ENCODE measurements around the gene AIMP2.
"Not testable (repeated sequence)": the region's sequence is repeated elsewhere in the genome, so short reads cannot be mapped to it uniquely, and the experiment has no call there.

The AIMP2 gene

DNA sequence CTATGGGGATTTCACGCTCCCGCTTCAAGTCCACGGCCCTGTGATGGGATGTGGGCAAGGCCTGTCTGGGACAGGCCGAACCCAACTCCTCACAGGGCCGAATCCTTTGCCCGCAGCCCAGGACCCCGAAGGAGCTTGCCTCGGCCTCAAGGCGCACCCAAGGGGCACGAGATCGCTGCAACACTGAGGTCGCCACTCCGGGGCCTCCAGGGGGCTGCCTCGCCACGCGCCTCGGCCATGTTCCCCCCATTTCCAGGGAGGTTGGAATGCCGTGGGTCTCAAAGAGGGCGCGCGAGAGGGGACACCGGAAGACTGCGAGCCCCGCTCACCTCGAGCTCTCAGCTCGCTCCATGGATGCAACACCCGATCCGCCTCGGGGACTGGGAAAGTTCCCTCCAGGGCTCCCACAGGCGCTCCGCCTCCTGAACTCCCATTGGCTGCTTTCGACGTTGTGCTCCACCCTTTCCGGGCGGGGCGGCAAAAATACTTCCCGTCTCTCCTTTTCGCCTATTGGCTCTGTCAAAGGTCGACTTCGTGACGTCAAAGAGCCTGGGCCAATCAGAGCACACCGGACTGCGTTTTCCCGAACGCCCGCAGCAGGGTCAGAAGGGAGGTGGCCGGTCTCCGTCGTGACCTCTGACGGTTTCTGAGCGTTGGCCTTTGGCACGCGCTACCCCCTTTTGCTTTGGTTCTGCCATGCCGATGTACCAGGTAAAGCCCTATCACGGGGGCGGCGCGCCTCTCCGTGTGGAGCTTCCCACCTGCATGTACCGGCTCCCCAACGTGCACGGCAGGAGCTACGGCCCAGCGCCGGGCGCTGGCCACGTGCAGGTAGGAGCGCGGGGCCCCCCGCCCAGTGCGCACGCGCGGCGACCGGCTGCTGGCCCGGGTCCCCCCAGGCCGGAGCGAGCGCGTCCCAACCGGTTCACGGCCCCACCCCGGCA, at the start of gene AIMP2, which contains the start of gene PMS2:
Gene AIMP2, plus strand, starts transcription at position 605 of the 944 bp plus-strand sequence. Its CDS starts 92 bp downstream, at position 697.
Gene PMS2, minus strand, starts transcription at position 382 of the 944 bp plus-strand sequence. Its CDS starts 30 bp downstream, at position 352.
- DNase-seq: peak; percentile 84

DNA sequence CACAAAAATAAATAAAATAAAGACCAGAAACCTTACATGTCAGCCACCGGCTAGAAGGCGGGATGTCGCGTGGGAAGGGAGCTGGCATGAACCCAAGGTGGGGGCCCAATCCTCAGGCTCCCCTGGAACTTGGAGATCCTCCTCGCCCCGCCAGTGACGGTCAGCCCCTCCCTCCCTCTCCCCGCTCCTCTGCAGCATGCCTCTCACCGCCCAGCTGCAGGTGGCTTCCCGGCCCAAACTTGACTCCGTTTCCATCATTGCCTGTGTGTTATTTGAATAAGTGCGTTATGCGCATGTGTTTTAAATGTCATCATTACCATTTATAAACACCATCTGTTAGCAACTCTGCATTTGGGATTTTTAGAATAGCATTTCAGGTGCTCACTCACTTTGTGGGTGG, 45.9 kb upstream of the AIMP2 start:
- DNase-seq: not testable (repeated sequence)

DNA sequence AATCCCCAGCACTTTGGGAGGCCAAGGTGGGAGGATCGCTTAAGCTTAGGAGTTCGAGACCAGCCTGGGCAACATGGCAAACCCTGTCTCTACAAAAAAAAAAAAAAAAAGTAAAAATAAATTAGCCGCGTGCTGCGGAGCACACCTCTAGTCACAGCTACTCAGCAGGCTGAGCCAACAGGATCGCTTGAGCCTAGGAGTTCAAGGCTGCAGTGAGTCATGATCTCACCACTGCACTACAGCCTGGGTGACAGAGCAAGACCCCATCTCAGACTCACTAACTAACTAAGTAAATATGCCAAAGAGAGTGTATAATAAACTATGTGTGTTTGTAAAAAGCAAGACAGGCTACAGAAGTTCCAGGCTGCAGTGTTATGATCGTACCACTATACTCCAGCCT, 45.3 kb upstream of the AIMP2 start:
- not testable (repeated sequence) for DNase-seq

DNA sequence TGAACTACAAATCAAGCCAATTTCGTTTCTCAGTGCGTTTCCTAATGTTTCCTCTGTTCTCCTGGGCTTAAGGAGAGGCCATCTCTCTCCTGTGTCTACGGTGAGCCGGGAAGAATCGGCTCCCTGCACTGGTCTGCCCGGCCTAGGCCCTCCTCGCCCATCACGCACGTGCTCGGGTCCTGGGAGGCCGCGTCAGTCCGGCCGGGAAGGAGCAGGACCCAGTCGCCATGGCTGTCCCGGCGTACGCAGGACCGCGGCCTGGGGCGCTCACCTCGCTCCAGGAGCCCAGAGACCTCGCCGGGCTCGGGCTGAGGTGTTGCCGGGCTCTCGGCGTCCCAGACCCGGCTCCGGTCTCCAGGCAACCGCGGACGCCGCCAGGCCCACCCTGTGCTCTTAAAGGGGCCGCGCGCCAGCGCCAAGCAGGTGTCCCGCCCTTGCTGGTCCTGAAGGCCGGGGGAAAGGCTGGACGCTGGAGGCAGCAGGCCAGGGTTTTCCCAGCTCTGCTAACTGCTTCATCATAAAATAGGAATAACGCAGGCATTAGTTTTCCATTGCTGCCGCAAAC, 38.6 kb upstream of the AIMP2 start, which contains the start of gene RSPH10B:
Gene RSPH10B, minus strand, starts transcription at position 343 of the 565 bp plus-strand sequence. CDS start 3,573 bp downstream, outside the sequence.
- DNase-seq: not testable (repeated sequence)

DNA sequence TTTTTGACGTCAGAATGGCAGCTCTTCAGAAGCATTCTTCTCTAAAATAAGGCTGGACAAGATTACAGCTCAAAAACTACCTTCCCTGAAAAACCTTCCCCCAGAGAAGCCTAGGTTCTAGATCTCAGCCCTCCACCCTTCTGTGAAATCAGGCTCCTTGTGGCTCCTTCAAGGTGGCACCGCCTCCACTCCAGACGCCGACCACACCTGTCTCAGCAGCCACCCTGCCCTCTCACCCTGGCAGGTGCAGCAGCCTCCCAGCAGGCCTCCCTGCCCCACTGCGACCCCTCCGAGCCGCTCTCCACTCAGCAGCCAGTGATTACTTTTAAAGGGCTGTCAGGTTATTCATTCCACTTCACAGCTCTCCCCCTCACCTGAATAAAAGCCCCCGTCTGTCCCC, 35.5 kb upstream of the AIMP2 start:
- not testable (repeated sequence) for DNase-seq

DNA sequence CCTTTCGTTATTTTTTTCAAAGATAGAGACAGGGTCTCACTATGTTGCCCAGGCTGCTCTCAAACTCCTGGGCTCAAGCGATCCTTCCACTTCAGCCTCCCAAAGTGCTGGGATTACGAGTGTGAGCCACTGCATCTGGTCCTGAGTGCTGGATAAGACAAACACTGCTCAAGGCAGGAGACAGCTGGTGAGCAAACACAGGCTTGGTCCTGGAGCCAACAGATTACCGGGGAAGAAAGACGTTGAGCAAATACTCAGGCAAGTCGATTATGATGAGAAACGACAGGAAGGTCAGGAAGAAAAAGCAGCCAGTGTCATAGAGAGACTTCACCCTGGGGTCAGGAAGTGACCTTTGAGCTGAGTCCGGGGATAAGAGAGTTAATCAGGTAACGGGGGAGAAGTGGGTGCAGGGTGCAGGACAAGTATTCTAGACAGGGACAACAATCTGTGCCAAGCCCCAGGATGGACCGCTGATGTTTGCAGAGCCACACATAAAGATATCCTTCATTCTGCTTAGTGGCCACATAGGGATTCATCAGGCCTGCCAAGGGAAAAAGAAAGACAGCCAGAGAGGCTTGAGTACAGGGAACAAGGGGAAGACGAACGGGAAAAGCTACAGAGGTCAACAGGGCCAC, 29.3 kb upstream of the AIMP2 start:
- DNase-seq: not testable (repeated sequence)

DNA sequence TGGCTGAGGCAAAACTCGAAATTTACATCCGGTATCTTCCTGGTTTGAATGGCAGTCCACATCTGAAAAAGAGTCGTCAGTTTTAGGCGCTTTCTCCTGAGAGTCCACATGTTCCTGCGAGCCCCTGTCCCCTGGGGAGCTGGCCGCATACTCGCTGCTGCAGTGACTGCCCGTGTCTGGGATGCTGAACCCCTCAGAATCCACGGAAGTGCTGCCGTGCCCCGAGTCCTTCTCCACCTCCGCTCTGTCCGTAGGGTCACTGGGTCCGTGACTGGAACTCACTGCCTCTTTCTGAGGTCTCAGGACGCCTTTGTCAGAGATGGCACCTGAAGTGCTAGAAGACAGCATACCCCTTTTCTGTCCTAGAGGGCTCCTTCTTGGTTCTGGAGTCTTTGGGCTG, 22.0 kb upstream of the AIMP2 start:
- not testable (repeated sequence) for DNase-seq

DNA sequence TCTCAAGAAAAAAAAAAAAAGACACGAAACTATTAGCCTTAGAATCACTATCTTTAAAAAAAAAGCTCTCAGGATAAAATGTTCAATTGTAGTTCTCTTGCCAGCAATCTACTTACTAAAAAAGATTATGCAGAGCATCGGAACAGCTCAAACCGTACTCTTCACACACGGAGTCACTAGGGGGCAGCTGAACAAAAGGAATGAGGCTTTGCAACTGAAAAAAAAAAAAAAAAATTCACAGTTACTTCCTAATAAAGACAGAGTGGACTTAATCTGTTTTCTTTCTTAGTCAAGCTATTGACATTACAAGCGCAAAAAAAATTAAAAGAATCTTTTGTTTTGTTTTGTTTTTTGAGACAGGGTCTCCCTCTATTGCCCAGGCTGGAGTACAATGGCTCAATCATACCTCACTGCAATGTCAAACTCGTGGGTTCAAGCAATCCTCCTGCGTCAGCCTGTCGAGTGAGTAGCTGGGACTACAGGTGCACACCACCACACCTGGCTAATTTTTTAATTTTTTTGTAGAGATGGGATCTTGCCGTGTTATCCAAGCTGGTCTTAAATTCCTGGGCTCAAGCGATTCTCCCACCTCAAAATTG, 11.8 kb upstream of the AIMP2 start:
- DNase-seq: no peak

DNA sequence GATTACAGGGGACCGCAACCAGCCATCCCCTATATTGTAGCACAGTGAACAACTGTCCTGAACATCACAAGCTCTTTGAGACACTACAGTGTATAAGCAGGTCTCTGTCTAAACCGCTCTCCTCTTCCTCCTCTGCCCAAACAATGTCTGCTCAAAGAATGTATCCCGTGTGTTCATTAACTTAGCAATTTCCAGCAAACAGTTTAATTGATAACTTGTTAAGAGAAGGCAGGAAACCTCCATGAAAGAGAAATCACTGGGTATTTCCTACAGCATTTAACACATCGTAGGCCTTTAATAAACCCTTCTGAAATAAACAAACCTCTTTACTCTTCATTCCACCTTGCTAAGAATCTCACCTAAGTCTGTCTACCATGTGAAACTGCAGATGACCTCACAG, 1.7 kb upstream of the AIMP2 start:
- no peak for DNase-seq

DNA sequence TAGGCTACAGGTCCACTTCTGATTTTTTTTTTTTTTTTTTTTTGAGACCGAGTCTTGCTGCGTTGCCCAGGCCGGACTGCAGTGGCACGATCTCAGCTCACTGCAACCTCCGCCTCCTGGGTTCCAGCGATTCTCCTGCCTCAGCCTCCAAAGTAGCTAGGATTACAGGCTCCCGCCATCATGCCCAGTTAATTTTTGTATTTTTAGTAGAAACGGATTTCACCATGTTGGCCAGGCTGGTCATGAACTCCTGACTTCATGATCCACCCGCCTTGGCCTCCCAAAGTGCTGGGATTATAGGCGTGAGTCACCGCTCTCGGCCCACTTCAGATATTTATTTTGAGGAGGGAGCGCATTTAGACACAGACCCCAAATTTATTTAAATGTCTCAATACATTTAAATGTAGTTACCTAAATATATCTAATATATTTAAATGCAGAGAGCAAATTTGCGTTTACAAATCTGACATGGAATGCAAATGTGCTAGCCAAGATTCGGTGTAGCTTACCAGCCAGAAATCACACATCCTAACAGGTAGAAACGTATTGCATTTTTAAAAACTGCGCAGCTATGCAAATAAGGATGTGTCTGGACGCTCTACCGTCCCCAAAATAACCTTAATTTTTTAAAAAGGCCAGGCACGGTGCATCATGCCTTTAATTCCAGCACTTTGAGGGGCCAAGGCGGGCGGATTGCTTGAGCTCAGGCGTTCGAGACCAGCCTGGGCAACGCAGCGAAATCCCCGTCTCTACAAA, 1.1 kb upstream of the AIMP2 start:
- DNase-seq: not testable (repeated sequence)

DNA sequence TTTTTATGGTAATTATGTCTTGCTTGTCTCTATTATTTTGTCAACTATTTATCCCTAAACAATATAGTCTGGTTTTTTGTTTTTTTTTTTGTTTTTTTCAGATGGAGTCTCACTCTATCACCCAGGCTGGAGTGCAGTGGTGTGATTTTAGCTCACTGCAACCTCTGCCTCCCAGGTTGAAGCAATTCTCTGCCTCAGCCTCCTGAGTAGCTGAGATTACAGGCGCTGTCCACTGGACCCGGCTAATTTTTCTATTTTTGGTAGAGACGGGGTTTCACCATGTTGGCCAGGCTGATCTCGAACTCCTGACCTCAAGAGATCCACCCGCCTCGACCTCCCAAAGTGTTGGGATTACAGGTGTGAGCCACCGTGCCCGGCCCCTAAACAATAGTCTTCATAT, 1.3 kb downstream of the AIMP2 start:
- DNase-seq: not testable (repeated sequence)

DNA sequence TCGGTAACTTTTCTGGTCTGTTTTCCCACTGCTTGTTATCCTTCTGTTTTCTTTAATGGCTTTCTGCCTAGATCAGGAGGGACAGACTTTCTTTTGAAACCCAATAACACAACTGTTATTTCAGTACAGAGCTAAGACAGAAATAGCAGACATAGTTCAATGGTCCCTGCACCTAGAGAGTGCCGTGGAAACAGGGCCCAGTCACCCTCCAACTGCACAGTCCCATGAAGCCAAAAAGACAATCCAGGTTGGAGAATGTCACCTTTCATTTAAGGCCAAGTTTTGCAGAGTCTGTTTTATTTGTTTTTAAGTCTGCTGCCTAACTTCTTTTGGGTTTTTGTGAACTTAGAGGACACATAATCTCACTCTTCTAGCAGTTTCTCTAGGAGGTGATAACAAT, 2.5 kb downstream of the AIMP2 start:
- DNase-seq: no peak

DNA sequence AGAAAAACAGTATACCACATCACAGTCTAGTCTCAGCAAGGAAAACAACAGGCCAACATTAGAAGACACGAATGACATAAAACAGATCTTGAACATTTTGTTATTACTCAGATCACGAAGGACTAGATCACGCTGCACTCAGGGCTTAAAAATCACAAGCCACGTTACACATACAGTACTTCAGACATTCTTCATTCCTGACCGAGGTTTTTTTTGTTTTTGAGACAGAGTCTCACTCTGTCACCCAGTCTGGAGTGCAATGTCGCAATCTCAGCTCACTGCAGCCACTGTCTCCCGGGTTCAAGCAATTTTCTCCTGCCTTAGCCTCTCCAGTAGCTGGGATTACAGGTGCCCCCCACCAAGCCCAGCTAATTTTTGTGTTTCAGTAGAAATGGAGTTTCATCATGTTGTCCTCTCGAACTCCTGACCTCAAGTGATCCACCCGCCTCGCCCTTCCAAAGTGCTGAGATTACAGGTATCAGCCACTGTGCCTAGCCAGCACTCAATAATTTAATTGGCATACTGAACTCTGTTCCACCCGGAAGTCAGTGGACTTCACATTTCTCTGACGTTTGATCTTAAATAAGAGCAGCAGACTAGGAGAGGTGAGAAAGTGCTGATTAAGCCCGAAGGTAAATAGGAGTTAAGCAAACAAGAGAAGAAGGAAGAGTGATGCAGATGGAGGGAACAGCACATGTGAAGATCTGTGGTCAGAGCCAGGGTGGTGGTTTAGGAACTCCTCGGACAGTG, 3.5 kb downstream of the AIMP2 start:
- no peak for DNase-seq

DNA sequence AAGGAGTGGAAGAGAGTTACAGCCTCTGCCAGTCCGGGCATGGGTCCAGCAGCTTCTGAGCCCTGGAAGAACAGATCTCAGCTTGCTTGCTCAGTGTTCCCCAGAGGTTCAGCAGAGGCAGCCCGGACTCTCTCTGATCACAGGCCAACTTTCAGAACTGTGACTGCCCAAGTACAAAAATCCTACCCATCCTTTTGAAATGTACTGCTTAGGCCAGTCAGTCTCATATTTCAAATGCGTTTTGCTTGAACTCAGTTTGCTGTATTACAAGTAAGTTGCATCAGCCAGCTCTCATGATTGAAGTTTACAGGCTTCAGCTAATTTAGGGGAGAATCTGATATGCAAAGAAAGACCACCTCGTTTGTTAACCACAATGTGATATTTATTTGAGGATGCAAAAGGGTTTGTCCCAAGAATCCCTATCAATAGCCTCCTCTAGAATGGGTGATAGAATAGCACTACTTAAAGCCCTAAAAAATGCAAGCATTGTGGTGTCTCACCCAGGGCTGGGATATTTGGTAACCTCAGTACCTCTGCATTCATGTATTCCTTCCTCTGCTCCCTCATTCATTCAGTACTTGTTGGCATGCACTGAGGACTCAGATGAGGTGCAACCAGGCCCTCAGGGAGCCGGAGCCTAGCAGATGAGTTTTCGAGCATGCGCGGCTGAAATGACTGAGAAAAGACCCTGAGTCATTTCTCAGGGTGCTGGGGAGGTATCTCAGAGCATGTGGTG, 7.0 kb downstream of the AIMP2 start:
- DNase-seq: no peak

DNA sequence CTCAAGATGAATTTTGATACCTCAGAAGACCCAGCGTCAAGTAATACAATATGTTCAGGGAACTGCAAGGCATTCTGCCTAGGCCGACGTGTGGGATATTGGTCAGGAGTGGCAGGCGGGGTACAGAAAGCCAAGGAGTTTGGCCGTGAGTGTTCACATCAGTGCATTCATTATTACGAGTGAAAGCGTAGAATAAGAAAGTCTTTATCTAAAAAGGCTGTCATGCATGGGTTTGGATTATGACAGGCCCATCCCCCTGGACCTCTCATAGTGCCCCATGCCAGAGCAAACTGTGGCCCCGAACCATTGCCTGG, 7.5 kb downstream of the AIMP2 start:
- no peak for DNase-seq

DNA sequence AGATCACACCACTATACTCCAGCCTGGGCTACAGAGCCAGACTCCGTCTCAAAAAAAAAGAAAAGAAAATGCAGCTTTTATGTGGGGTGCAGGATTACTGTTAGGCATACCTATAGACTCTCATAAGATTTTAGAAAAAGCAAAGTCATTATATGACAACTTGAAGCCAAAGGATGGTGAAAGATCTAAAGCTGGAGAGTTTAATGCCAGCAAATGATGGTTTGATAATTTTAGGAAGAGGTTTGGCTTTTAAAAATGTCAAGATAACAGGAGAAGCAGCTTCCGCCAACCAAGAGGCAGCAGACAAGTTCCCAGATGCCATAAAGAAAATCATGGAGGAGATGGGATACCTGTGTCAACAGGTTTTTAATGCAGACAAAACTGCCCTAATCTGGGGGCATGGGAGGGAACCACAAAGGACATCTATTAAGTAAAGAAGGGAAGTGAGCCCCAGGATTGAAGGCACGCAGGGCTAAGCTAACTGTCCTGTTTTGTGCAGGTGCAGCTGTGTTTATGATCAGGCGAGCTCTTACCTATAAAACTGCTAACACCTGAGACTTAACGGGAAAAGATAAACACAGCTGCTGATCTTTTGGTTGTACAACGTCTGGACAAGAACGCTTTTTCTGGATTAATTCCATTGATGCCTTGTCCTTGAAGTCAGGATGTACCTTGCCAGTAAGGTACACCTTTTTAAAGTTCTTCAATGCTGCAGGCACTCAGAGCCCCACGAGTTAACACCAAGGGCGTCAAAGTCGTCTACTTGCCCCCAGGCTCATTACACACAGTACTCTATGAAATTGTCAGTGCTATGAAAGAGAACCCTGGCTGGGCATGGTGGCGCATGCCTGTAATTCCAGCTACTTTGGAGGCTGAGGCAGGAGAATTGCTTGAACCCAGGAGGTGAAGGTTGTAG, 11.6 kb downstream of the AIMP2 start:
- no peak for DNase-seq

DNA sequence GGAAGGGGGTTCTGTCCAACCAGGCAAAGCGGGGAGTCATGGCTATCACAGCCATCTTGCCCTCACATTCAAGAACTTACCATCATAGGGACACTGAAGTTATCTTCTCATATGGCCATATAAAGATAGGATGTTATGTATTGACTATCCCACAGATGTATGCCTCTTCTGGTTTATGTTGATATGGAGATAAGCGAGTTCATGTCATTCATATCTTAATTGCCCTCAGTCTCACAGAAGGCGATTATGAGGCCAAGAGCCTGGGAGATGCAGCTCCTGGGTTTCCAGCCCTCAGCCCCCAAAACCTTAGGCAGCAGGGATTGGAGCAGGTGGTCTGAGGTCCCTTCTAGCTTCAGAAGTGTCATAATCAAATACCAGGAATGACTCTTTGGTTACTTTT, 13.6 kb downstream of the AIMP2 start:
- no peak for DNase-seq

DNA sequence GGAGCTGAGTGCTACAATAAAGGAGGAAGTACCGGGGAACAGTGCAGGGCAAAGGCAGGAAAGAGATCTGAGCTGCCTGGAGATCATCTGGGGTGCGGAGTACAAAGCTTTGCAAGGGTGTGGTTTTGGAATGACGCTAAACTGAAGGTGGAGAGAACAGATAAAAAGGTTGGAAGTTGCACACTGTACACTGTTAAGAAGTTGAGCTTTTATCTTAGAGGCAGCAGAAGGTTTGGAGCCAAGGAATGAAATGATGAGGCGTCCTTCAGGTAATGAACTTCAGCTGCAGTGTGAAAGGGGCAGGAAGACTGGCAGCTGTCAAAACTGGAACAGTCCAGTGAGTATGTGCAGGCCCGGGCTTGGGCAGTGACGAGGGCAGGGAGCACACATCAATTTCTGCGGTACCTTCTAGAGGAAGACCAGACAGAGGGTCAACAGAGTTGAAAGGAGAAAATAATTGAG, 14.9 kb downstream of the AIMP2 start:
- DNase-seq: no peak

DNA sequence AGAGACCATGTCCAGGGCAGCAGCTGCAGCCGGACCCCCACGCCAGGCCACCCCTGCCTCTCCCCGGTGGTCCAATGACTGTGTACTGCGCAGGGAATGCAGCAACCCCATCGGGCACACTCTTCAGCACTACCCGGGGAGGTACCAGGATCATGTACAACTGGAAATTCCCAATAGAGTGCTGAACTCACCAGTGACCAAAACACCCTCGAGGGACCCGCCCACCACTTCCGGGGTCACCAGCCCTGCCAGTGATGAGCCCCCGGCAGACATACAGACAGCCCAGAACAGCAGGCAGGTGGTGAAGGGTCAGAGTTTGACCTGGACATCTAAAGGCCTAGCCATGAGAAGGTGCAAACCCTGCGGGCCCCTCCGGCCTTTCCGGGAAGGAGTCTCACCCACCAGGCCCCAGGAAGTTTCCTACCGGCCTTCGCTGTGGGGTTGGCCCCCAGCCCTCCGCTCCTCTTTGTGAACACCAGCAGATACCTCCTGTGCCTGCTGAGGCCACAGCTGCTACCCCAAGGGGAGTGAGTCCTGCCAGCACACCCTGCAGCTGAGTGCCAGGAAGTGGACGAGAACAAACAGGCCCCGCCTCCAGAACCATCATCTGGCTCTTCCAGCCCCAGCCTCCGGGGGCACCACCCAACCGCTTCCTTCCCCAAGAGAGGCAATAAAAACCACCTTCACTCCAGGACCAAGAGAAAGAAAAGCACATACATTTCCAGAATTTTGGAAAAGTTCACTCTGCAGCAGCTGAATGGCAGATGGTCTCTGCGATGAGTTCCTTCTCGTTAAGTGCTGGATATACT, 17.1 kb downstream of the AIMP2 start:
- no peak for DNase-seq

All from SIG-M5 (cell line).